ENCODE measurements around the gene RNF111. TPM values are rescaled to one million over a fixed set of nuclear protein-coding genes. Genes with fewer than 3 reads are reported as not detected.
A peak's percentile ranks its signal among the peaks of the same experiment; 100 is the strongest.
"Not testable (repeated sequence)": the region's sequence is repeated elsewhere in the genome, so short reads cannot be mapped to it uniquely, and the experiment has no call there.

The RNF111 gene
- total RNA-seq, 1 donor from 2014 or later: 35.3 TPM

DNA sequence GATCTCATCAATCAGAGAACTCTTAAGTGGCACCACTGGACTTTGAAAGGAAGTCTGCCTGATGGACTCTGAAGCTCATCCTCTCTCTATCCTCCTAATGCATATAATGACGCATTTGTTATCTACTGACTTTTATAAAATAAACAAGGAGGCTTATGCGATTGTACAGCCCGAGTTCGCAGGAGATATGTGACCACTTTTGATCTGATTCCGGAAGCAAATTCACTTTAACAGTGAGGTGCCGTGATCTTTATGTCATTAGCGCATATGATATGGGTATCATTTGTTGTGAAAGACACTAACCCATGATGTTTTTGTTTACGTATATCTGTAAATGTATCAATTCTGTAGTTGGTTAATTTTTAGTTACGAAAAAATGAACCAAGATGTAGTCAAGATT is 427 bp upstream of the RNF111 start:
- no peaks in the 10 kb centered on the region for H3K9me3 ChIP-seq
- H3K27ac ChIP-seq: peak overlapping the region; percentile 85
- TF ChIP-seq, protein P1, sequence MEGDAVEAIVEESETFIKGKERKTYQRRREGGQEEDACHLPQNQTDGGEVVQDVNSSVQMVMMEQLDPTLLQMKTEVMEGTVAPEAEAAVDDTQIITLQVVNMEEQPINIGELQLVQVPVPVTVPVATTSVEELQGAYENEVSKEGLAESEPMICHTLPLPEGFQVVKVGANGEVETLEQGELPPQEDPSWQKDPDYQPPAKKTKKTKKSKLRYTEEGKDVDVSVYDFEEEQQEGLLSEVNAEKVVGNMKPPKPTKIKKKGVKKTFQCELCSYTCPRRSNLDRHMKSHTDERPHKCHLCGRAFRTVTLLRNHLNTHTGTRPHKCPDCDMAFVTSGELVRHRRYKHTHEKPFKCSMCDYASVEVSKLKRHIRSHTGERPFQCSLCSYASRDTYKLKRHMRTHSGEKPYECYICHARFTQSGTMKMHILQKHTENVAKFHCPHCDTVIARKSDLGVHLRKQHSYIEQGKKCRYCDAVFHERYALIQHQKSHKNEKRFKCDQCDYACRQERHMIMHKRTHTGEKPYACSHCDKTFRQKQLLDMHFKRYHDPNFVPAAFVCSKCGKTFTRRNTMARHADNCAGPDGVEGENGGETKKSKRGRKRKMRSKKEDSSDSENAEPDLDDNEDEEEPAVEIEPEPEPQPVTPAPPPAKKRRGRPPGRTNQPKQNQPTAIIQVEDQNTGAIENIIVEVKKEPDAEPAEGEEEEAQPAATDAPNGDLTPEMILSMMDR (IDR thresholded peaks at IDR 0.05): no peak
- DNase-seq (no peak), ATAC-seq (no peak)
- intact Hi-C loops (cut with DNase I): no loop called here
- H3K27me3 ChIP-seq: no peaks in the 10 kb centered on the region
- H3K36me3 ChIP-seq: no peaks in the 10 kb centered on the region
- H3K4me1 ChIP-seq: peaks cover 20% of the 10 kb centered on the region
- H3K4me3 ChIP-seq: peak overlapping the region; percentile 89

DNA sequence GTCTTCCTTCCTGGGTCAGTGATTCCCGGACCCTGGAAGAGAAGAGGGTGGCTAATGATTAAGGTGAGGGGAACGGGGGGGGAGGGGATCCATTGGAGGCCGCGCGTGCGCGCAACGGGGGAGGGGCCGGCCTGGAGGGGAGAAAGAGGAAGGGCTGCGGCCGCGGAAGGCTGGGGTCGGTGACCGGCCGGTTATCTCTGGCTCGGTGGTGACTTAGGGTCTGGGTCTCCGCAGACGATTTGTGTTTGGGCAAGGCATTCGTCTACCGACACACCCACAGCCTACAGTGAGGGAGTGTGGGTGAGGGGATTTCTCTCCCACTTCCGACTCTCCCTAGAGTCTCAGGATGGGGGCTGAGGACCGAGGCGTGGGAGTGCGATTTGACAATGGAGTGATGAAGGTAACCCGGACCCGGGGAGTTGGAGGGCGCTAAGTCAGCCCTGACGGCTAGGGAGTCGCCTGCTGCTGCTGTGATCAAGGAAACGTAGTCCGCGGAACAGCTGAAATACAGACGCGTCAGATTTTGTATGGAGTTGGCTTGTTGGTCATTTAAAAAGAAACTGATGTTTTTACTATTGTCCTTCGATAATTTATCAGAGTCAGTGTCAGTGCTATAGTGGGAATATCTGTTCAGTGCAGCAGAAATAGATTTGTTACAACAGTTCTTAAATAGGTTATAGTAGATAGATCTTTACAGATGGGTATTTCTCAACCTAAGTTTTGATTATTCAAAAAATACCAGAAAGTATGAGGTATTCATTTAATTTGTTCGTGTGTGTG is 733 bp downstream of the RNF111 start:
- peak overlapping the region; percentile 89 for H3K4me3 ChIP-seq
- H3K9me3 ChIP-seq: no peaks in the 10 kb centered on the region
- H3K4me1 ChIP-seq: peaks cover 20% of the 10 kb centered on the region
- TF ChIP-seq, protein P1 (IDR thresholded peaks at IDR 0.05): no peak
- ATAC-seq (peak; percentile 87), DNase-seq (peak; percentile 91)
- peak overlapping the region; percentile 85 for H3K27ac ChIP-seq
- no peaks in the 10 kb centered on the region for H3K36me3 ChIP-seq
- intact Hi-C loops (cut with DNase I): no loop called here
- no peaks in the 10 kb centered on the region for H3K27me3 ChIP-seq

DNA sequence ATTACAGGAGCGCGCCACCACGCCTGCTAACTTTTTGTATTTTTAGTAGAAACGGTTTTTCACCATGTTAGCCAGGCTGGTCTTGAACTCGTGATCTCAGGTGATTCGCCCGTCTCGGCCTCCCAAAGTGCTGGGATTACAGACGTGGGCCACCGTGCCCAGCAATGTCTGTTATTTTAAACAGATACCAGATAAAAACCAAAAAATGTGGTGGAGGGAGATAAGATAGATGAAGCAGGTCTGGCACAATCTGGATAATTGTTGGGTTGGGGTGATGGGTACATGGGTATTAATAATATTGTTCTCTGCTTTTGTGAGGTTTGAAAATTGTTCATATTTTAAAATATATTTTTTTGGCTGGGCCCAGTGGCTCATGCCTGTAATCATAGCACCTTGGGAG is 4.7 kb downstream of the RNF111 start:
- Histone ChIP-seq H3K4me1 (peaks cover 17% of the 10 kb centered on the region), H3K36me3 (no peaks in the 10 kb centered on the region), H3K27me3 (no peaks in the 10 kb centered on the region), H3K4me3 (no peak overlapping the region), H3K27ac (no peak overlapping the region), H3K9me3 (no peaks in the 10 kb centered on the region)
- DNase-seq (no peak), ATAC-seq (no peak)
- intact Hi-C loops (cut with DNase I): no loop called here
- TF ChIP-seq, protein P1 (IDR thresholded peaks at IDR 0.05): no peak

DNA sequence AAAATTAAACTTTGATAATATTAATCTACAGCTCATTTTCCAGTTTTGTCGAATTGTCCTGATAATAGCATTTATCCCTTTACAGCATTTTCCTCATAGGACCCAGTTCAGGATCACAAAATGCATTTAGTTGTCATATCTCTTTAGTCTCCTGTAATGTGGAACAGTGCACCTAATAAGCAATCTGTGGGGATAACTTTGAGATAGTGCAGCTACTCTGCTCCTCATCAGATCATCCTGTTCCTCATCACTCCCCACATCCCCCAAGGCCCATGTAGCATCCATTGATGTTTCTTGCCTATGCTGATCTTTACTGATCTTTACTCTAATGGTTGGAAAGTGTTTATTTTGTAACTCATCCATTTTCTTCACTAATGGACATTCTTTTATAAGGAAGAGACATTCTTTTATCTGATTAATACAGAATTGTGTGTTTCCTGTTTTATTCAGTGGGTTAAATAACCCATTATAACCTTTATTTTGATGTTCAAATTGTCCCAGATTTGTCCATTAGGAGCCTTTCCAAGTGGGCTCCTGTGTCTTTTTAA is 7.5 kb downstream of the RNF111 start:
- peaks cover 7% of the 10 kb centered on the region for H3K4me1 ChIP-seq
- DNase-seq (no peak), ATAC-seq (no peak)
- H3K27me3 ChIP-seq: no peaks in the 10 kb centered on the region
- TF ChIP-seq, protein P1 (IDR thresholded peaks at IDR 0.05): no peak
- H3K36me3 ChIP-seq: no peaks in the 10 kb centered on the region
- no peak overlapping the region for H3K4me3 ChIP-seq
- intact Hi-C loops (cut with DNase I): no loop called here
- H3K27ac ChIP-seq: no peak overlapping the region
- no peaks in the 10 kb centered on the region for H3K9me3 ChIP-seq

DNA sequence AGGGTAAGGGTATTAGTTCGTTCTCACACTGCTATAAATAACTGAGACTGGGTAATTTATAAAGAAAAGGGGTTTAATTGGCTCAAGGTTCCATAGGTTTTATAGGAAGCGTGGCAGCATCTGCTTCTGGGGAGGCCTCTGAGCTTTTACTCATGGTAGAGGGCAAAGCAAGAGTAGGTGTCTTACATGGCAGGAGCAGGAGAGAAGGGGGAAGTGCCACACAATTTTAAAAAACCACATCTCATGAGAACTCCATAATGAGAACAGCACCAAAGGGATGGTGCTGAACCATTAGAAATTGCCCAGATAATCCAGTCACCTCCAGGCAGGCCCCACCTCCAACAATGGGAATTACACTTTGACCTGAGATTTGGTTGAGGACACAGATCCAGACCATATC is 12.2 kb downstream of the RNF111 start:
- ATAC-seq: peak; percentile 34
- intact Hi-C loops (cut with DNase I): no loop called here
- Histone ChIP-seq H3K36me3 (peaks cover 2% of the 10 kb centered on the region), H3K27me3 (no peaks in the 10 kb centered on the region), H3K27ac (no peak overlapping the region), H3K9me3 (no peaks in the 10 kb centered on the region), H3K4me1 (no peaks in the 10 kb centered on the region), H3K4me3 (no peak overlapping the region)
- no peak for DNase-seq
- TF ChIP-seq, protein P1 (IDR thresholded peaks at IDR 0.05): no peak

DNA sequence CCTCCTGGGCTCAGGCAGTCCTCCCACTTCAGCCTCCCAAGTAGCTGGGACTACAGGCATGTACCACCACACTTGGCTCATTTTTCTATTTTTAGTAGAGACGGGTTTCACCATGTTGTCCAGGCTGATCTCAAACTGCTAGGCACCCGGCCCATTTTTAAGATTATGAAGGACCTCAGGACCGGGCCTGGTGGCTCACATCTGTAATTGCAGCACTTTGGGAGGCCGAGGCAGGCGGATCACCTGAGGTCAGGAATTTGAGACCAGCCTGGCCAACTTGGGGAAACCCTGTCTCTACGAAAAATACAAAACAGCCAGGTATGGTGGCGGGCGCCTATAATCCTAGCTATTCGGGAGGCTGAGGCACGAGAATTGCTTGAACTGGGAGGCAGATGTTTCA is 12.8 kb downstream of the RNF111 start:
- intact Hi-C loops (cut with DNase I); ATAC-seq; H3K27me3 ChIP-seq; H3K4me1 ChIP-seq; H3K27ac ChIP-seq; H3K36me3 ChIP-seq; DNase-seq; H3K4me3 ChIP-seq; H3K9me3 ChIP-seq: not testable (repeated sequence)

Data from upper lobe of right lung (tissue), 1 donor.